Neural crest cell (in vitro differentiated cells): Measurements from ENCODE around the gene RBPMS2. TPM values are rescaled to one million over a fixed set of nuclear protein-coding genes. Genes with fewer than 3 reads are reported as not detected.

Source experiments
- DNase-seq: peaks from one replicate; pipeline ENCODE4 v3.0.0; 2021; ENCODE audit warnings: low read depth, mixed read lengths, low spot score
- H3K27ac Mint-ChIP-seq: one replicate; pipeline ENCODE4 v1.8.0; 2021; ENCODE audit warnings: mild to moderate bottlenecking, mixed read lengths; ENCODE audit not compliant: unreplicated experiment
- H3K27me3 Mint-ChIP-seq: 2 replicates; pipeline ENCODE4 v1.8.0; 2021; ENCODE audit warnings: low read depth, mild to moderate bottlenecking, mixed read lengths
- H3K36me3 Mint-ChIP-seq: 2 replicates; pipeline ENCODE4 v1.8.0; 2021; ENCODE audit warnings: low read depth, mild to moderate bottlenecking, mixed read lengths
- H3K4me1 Mint-ChIP-seq: 2 replicates; pipeline ENCODE4 v1.8.0; 2021; ENCODE audit warnings: mixed read lengths
- H3K4me3 Mint-ChIP-seq: one replicate; pipeline ENCODE4 v1.8.0; 2021; ENCODE audit warnings: mild to moderate bottlenecking, mixed read lengths
- H3K9me3 Mint-ChIP-seq: 2 replicates; pipeline ENCODE4 v1.8.0; 2021; ENCODE audit warnings: mixed read lengths
- total RNA-seq: library from RNA; stranded (reverse); gene quantifications from 2 replicates; pipeline ENCODE4 v1.2.1, GENCODE V29; 2021
- TF ChIP-seq, protein P1 (sequence below): fragments of 200-600 bp; sonication (generic); conservative IDR thresholded peaks from 2 replicates; pipeline ENCODE4 v1.5.0; 2021; ENCODE audit warnings: antibody characterized with exemption, mild to moderate bottlenecking

RBPMS2 gene
- total RNA-seq, 1 donor from 2014 or later: 40.3 TPM

DNA sequence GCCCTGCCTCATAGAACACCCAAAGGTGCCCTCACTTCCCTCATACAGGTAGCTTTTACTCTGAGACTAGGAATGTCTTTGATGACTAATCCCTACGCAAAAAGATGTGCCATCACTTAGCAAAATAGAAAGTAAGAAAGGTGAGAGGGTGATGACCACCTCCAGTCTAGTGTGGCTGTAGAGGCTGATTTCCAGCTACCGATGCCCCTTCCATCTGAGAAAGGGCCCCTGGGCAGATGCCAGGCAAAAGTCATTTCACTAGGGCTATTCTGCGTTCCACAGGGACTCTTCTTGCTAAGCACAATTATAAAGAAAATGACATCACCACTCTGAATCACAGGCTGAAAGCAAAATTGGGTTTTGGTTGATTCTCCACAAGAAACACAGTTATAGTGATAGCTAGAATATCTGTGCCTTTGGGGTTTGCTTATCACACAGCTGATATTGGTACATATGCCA lies 77.4 kb downstream of the RBPMS2 start:
- Mint-ChIP-seq H3K27ac (peak overlapping the region; percentile 88), H3K36me3 (peaks cover 5% of the 10 kb centered on the region), H3K9me3 (no peaks in the 10 kb centered on the region), H3K4me3 (peak overlapping the region; percentile 86), H3K27me3 (no peaks in the 10 kb centered on the region), H3K4me1 (peaks cover 69% of the 10 kb centered on the region)
- no peak for DNase-seq
- TF ChIP-seq, protein P1, sequence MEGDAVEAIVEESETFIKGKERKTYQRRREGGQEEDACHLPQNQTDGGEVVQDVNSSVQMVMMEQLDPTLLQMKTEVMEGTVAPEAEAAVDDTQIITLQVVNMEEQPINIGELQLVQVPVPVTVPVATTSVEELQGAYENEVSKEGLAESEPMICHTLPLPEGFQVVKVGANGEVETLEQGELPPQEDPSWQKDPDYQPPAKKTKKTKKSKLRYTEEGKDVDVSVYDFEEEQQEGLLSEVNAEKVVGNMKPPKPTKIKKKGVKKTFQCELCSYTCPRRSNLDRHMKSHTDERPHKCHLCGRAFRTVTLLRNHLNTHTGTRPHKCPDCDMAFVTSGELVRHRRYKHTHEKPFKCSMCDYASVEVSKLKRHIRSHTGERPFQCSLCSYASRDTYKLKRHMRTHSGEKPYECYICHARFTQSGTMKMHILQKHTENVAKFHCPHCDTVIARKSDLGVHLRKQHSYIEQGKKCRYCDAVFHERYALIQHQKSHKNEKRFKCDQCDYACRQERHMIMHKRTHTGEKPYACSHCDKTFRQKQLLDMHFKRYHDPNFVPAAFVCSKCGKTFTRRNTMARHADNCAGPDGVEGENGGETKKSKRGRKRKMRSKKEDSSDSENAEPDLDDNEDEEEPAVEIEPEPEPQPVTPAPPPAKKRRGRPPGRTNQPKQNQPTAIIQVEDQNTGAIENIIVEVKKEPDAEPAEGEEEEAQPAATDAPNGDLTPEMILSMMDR: no peak

GRCh38 chr15:64696481-64696880 lies 78.9 kb downstream of the RBPMS2 start:
- H3K36me3 Mint-ChIP-seq: peaks cover 8% of the 10 kb centered on the region
- H3K9me3 Mint-ChIP-seq: no peaks in the 10 kb centered on the region
- peaks cover 58% of the 10 kb centered on the region for H3K4me1 Mint-ChIP-seq
- no peak overlapping the region for H3K4me3 Mint-ChIP-seq
- no peak overlapping the region for H3K27ac Mint-ChIP-seq
- DNase-seq: no peak
- TF ChIP-seq, protein P1: no peak
- no peaks in the 10 kb centered on the region for H3K27me3 Mint-ChIP-seq

GRCh38 chr15:64695561-64695992 lies 79.8 kb downstream of the RBPMS2 start:
- Mint-ChIP-seq H3K4me3 (peak overlapping the region; percentile 45), H3K4me1 (peaks cover 52% of the 10 kb centered on the region), H3K36me3 (peaks cover 12% of the 10 kb centered on the region), H3K27ac (no peak overlapping the region), H3K27me3 (no peaks in the 10 kb centered on the region), H3K9me3 (no peaks in the 10 kb centered on the region)
- TF ChIP-seq, protein P1: no peak
- DNase-seq: no peak

GRCh38 chr15:64694816-64695215 lies 80.6 kb downstream of the RBPMS2 start:
- Mint-ChIP-seq H3K36me3 (peaks cover 12% of the 10 kb centered on the region), H3K4me1 (peaks cover 45% of the 10 kb centered on the region)

DNA sequence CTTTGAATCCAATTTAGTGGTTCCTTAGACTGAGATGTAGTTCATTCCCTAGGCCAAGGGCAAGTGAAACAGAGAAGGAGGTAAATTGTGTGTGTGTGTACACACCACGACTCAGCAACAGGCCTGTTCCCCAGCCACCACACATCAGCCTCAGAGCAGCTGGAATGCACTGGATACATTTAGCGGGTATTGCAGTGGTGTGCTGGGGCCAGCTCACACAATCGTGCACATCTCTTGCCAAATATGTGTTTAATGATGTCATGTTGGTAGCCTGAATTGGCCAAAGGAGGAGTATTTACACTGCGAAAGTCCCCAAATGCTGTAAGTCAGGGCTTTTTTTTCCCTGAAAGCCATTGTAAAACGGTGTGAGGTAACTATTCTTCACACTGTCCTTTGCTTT lies 82.3 kb downstream of the RBPMS2 start:
- no peak overlapping the region for H3K4me3 Mint-ChIP-seq
- H3K9me3 Mint-ChIP-seq: no peaks in the 10 kb centered on the region
- H3K27ac Mint-ChIP-seq: no peak overlapping the region
- H3K4me1 Mint-ChIP-seq: peaks cover 28% of the 10 kb centered on the region
- TF ChIP-seq, protein P1: no peak
- DNase-seq: no peak
- H3K27me3 Mint-ChIP-seq: no peaks in the 10 kb centered on the region
- peaks cover 16% of the 10 kb centered on the region for H3K36me3 Mint-ChIP-seq

More at GRCh38 chr15:64694816-64695215, 80.6 kb downstream of the RBPMS2 start:
- Mint-ChIP-seq H3K27me3 (no peaks in the 10 kb centered on the region), H3K9me3 (no peaks in the 10 kb centered on the region), H3K27ac (peak overlapping the region; percentile 78), H3K4me3 (peak overlapping the region; percentile 34)
- TF ChIP-seq, protein P1: no peak
- no peak for DNase-seq
